HG03457 (cell line): ENCODE data around the gene SLC25A13.
"Not testable (repeated sequence)": the region's sequence is repeated elsewhere in the genome, so short reads cannot be mapped to it uniquely, and the experiment has no call there.

Source experiments
- ATAC-seq: cut with Tn5 transposase; IDR thresholded peaks from one replicate; pipeline ENCODE4 v1.9.1; 2021; ENCODE audit warnings: moderate number of reproducible peaks; ENCODE audit not compliant: unreplicated experiment

The SLC25A13 gene, protein sequence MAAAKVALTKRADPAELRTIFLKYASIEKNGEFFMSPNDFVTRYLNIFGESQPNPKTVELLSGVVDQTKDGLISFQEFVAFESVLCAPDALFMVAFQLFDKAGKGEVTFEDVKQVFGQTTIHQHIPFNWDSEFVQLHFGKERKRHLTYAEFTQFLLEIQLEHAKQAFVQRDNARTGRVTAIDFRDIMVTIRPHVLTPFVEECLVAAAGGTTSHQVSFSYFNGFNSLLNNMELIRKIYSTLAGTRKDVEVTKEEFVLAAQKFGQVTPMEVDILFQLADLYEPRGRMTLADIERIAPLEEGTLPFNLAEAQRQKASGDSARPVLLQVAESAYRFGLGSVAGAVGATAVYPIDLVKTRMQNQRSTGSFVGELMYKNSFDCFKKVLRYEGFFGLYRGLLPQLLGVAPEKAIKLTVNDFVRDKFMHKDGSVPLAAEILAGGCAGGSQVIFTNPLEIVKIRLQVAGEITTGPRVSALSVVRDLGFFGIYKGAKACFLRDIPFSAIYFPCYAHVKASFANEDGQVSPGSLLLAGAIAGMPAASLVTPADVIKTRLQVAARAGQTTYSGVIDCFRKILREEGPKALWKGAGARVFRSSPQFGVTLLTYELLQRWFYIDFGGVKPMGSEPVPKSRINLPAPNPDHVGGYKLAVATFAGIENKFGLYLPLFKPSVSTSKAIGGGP

GRCh38 chr7:96321658-96322372, at the start of gene SLC25A13:
SLC25A13 (minus strand) TSS chr7:96322098; CDS start chr7:96321956, 142 bp downstream.
- peak; percentile 67 for ATAC-seq

GRCh38 chr7:96365916-96366315, 44.0 kb upstream of the SLC25A13 start:
- ATAC-seq, result not testable (repeated sequence)

GRCh38 chr7:96361116-96361857, 39.4 kb upstream of the SLC25A13 start:
- no peak for ATAC-seq

DNA sequence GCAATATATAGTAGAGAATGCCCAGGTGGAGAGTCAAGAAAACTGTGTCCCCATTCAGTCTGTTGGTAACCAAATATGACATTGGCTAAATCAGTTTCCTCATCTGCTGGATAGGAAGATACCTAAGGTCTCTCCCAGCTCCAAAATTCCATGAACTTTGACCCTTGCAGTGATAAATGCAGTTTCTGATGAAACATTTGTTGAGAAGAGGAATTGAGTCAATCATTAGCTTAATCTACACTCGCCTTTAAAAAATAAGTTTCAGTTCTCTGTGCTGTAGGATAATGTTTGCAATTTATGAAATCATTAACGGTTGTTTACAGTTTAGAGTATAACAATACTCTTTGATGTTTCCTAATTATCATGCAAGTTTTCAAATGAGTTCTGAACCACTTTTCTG, 38.0 kb upstream of the SLC25A13 start:
- no peak for ATAC-seq

DNA sequence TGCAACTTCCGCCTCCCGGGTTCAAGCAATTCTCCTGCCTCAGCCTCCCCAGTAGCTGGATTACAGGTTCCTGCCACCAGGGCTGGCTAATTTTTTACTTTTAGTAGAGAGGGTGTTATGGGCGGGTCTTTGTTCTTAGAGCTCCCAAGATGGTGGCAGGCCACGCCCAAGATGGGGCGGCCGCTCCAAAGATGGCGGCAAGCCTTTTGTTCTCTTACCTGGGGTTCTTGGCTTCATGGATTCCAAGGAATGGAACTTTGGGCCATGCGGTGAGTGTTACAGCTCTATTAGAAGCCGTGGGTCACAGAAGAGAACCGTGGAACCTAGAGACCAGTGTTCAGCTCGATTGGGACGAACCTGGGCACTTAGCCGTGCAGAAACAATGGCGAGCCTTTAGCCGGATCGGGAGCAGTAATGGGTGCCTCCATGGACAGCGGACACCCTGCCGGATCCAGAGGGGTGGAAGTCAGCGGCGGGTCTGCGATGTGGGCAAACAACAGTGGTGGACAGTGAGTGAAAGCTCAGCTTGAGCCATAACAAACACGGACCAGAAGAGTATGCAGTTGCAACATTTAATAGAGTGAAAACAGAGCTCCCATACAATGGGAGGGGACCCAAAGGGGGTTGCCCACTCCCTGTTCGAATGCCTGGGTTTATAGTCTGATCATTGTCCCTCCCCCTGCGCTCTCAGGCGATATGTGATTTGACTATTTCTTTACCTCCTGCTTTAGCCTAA, 36.5 kb upstream of the SLC25A13 start:
- ATAC-seq, result not testable (repeated sequence)

- no peak for ATAC-seq
These were observed 34.1 kb upstream of the SLC25A13 start for GRCh38 chr7:96355990-96356506.

GRCh38 chr7:96354881-96355280, 33.0 kb upstream of the SLC25A13 start:
- ATAC-seq, result no peak

DNA sequence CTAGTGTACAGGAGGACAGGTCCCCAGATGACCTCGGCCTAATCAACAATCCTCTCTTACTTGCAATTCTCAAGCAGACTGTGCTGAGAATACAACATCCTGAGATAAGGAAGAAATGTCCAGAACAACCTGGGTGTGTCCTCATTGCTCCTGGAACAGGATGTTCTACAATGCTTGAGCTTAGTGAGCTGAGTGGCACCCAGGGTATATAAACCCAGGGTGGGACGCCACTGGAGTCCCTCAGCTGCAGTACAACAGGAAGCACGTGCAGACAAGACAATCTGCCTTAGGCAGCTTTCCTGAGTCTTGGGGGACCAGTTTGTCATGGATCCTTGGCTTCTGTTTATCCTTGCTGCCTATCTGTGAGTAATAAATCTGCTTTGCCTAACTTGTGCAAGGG, 27.7 kb upstream of the SLC25A13 start:
- no peak for ATAC-seq

DNA sequence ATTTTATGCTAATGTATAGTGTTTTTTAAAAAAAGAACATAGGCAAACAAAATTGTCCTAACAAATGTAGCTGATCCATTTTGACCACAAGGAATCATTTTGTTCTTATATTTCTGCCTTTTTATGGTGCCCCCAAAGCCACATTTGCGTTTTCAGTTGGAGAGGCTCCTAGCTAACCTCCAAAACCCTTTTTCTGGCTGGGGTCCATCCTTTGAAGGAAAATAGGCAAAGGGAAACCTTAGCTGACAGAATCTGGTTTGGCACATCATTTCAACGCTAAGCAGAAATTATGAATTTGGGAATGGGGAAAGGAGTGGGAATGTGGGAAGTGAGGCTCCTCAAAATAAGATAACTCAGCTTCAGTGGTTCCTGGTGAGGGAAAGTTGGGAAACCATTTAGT, 25.6 kb upstream of the SLC25A13 start:
- no peak for ATAC-seq

DNA sequence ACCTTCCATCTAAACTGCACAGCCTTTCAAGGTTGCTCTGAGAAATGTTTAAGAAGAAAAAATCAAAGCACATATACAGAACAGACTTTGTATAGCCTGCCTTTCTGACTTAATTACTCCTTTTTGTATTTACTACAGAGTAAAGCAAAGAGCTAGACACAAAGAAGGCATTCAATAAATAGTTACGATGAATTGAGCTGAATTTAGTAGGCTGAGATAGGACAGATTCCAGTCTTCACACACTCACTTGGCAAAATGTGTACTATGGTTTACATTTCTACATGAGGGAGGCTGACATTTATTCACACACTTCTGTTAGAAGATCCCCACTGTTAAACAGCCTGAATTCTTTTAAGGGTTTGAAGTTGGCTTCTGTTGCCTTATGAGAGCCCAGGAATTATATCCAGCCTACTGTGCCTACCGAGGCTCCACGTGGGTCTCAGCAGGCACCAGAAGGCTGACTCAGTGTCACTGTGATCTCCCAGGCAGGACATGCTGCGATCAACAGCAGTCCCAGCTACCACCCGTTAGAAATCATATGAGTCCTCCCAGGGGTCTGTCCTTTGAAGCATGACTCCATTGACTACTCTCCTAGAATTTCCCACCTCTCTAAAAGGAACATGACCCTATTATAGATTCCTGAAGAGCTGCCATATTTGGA, 24.5 kb upstream of the SLC25A13 start:
- ATAC-seq, result no peak

DNA sequence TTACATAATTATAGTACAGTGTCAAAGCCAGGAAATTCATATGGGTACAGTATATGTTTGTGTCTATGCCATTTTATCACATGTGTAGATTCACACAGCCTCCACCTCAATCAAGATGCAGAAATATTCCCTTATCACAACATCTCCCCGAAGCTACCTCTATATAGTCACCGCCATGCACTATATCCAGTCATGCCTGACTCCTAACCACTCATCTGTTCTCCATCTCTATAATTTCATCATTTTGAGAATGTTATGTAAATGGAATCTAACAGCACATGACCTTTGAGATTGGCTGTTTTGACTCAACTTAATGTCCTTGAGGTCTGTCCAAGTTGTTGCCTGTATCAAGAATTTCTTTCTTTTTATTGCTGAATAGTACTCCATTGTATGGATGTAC, 22.3 kb upstream of the SLC25A13 start:
- no peak for ATAC-seq

GRCh38 chr7:96342049-96342448, 20.2 kb upstream of the SLC25A13 start:
- ATAC-seq, result no peak

- no peak for ATAC-seq
These were observed 15.6 kb upstream of the SLC25A13 start for GRCh38 chr7:96337519-96337918.

DNA sequence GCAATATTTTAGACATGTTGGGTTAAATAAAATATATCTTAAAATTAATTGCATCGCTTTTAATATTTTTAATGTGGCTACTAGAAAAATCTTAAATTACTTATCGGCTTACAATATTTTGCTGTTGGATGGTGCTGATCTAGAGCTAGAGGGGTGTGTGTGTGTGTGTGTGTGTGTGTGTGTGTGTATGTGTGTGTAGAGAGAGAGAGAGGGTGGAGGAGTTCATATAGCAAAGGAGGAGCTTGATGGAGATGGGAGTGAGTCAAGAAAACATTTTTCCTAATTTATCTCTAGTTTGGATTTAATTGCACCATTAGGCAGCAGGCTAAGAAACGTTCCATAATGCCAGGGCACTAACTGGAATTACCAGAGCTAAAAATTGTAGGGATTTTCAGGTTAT, 10.4 kb upstream of the SLC25A13 start:
- no peak for ATAC-seq

DNA sequence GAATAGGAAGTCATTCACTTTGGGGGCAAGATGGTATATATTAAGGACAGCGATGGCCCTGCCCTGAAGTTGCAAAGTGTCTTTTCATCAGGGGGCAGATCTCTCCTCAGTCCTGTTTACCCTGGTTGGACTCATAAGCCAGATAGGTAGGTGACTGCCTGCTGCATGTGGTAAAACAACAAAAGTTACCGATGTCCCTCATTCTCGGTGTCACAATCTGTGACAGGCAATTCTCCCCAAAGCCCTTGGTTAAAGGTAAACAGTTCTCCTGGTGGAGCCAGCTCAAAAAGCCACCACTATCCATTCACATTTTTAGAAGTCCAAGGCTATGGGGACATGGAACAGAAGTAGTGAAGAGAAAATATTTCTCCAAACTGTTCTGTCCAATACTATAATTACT, 9.9 kb upstream of the SLC25A13 start:
- ATAC-seq, result no peak

GRCh38 chr7:96331233-96331632, 9.3 kb upstream of the SLC25A13 start:
- ATAC-seq, result no peak

DNA sequence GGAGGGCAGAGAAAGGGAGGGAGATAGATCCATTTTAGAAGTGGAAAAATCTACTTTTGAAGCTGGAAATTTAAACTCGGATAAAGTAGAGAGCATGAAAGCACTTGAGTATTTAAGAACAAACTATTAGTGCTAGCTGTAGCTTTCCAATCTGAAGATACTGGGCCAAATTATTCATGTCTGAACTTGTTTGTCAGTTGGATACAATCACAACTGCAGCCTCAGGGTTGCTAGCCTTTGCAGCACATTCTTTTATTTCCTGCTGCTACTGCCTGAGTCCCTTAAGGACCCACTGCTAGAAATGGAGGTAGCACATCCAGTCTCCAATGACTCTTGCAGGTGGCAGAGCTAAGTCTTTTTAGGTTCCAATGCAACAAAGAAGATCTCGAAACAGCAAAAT, 8.3 kb upstream of the SLC25A13 start:
- no peak for ATAC-seq

- ATAC-seq, result no peak
These were observed 7.3 kb upstream of the SLC25A13 start for GRCh38 chr7:96329241-96329640.

- ATAC-seq, result no peak
These were observed 6.1 kb upstream of the SLC25A13 start for GRCh38 chr7:96328016-96328415.

GRCh38 chr7:96327429-96327828, 5.5 kb upstream of the SLC25A13 start:
- ATAC-seq, result no peak
